Adrenal gland (tissue), 12 donors: ENCODE data around the gene SP7. TPM values are rescaled to one million over a fixed set of nuclear protein-coding genes. Genes with fewer than 3 reads are reported as not detected.
A peak's percentile ranks its signal among the peaks of the same experiment; 100 is the strongest.

ENCODE experiments used
- DNase-seq, 7 donors: peaks; one replicate each; pipeline ENCODE4 v3.0.0-alpha.2; 2019 to 2020
- H3K27ac ChIP-seq, 5 donors: fragments of 200-600 bp; sonication (generic) in 4 of 5; 1 replicate in 3 of 5; 2 replicates in 2 of 5; pipeline versions ENCODE4 v1.5.1 to v1.8.0; 2016 to 2020; ENCODE audit warnings: mild to moderate bottlenecking in 1 of 5
- H3K27me3 ChIP-seq: fragments of 200-600 bp; 2 replicates; pipeline ENCODE4 v1.8.0; 2021
- H3K36me3 ChIP-seq, 2 donors: fragments of 200-600 bp; replicated peaks in 1 of 2; 1 replicate in 1 of 2; 2 replicates in 1 of 2; pipeline versions ENCODE4 v1.5.1 to v1.8.0; 2018 to 2022
- H3K4me1 ChIP-seq, 2 donors: fragments of 200-600 bp; replicated peaks in 1 of 2; 1 replicate in 1 of 2; 2 replicates in 1 of 2; pipeline versions ENCODE4 v1.5.1 to v1.8.0; 2018 to 2021
- H3K4me3 ChIP-seq, 4 donors: fragments of 200-600 bp; sonication (generic) in 3 of 4; one replicate each; pipeline ENCODE4 v1.5.1; 2016 to 2018
- H3K9me3 ChIP-seq, 3 donors: fragments of 200-600 bp; sonication (generic) in 1 of 3; replicated peaks in 1 of 3; 1 replicate in 2 of 3; 2 replicates in 1 of 3; pipeline versions ENCODE4 v1.5.1 to v1.8.0; 2016 to 2021
- POLR2A ChIP-seq, 2 donors: fragments of 450-650 bp; IDR thresholded peaks; one replicate each; pipeline ENCODE4 v1.6.1; 2017; ENCODE audit warnings: antibody characterized with exemption in 2 of 2, mild to moderate bottlenecking in 2 of 2, moderate library complexity in 1 of 2
- WGBS, 4 donors: extraction: QIAGEN DNeasy Blood & Tissue Kit in 2 of 4; methylation state at CpG; one replicate each; pipeline versions ENCODE4 v1.1.5 to v1.1.7; 2013 to 2017; 5-methylcytosine and 5-hydroxymethylcytosine counted together
- intact Hi-C, 2 donors: fragments of 100-400 bp; cut with DNase I; formaldehyde crosslinking; loops; one replicate each; pipeline versions ENCODE4 v1.14.1 to v1.15.0; 2022 to 2023
- polyA plus RNA-seq, 3 donors: library from polyadenylated mRNA; stranded (reverse); fragments of 200-250 nt in 2 of 3; fragments of 350-450 nt in 1 of 3; fragmentation: Illumina TruSeq in 1 of 3; extraction: RNeasy Lipid Tissue Mini Kit (QIAGEN cat#74804) in 1 of 3; gene quantifications; one replicate each; pipeline ENCODE4 v1.2.3, GENCODE V29; 2013 to 2014
- total RNA-seq, 9 donors: library from RNA; depleted of rRNA in 4 of 9; stranded (reverse); fragments of >200 nt in 4 of 9; fragments of 120-200 nt in 1 of 9; fragmentation: NEBNext Ultra II Directional in 1 of 9; extraction: Animal tissue kit (Norgen Biotek cat#: 25700) in 1 of 9; gene quantifications; one replicate each; pipeline versions ENCODE4 v1.1.0 to v1.2.4, GENCODE V29; 2013 to 2023
- TF ChIP-seq, protein P1 (sequence below), 6 experiments: fragments of 450-650 bp in 4 of 6; fragments of 200-600 bp in 2 of 6; sonication (generic) in 1 of 6; IDR thresholded peaks; 1 replicate in 5 of 6; 2 replicates in 1 of 6; pipeline versions ENCODE4 v1.5.1 to v1.8.0; 2016 to 2021; ENCODE audit warnings: antibody characterized with exemption in 6 of 6, mild to moderate bottlenecking in 2 of 6, moderate library complexity in 1 of 6
- donor health status: healthy with polysubstance abuse.
- donor health status: Bipolar disorder and iron deficiency.
- donor health status: DM: yes; HTN: yes; CAD: no.
- donor health status: DM: no; HTN: no; CAD: no.
- donor health status: DM: no; HTN: no; CAD: no.
- donor health status: DM: yes; HTN: yes; CAD: no.

SP7 gene
- total and polyA plus RNA-seq, 12 donors = 0.03 TPM; not detected in 11

DNA sequence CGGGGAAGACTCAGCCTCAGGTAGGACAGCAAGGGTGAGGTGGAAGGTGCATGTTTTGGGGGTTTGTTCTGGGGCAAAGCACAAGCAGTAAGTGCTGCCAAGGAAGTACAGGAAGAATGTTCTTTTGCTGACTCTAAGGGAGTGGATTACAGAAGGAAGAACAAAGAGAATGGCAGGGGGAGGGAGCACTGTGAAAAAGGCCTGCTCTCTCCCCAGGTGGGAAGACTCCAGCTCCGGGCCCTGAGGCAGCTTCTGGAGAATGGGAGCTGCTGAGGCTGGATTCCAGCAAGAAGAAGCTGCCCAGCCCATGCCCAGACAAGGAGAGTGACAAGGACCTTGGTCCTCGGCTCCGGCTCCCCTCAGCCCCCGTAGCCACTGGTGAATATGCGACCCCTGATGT, 47.8 kb downstream of the SP7 start:
- 81 to 95% (median 90%) methylated on average over 6 of the region's 6 CpGs for WGBS, 4 donors
- no peak for TF ChIP-seq POLR2A (IDR thresholded peaks at IDR 0.05)
- TF ChIP-seq, protein P1, sequence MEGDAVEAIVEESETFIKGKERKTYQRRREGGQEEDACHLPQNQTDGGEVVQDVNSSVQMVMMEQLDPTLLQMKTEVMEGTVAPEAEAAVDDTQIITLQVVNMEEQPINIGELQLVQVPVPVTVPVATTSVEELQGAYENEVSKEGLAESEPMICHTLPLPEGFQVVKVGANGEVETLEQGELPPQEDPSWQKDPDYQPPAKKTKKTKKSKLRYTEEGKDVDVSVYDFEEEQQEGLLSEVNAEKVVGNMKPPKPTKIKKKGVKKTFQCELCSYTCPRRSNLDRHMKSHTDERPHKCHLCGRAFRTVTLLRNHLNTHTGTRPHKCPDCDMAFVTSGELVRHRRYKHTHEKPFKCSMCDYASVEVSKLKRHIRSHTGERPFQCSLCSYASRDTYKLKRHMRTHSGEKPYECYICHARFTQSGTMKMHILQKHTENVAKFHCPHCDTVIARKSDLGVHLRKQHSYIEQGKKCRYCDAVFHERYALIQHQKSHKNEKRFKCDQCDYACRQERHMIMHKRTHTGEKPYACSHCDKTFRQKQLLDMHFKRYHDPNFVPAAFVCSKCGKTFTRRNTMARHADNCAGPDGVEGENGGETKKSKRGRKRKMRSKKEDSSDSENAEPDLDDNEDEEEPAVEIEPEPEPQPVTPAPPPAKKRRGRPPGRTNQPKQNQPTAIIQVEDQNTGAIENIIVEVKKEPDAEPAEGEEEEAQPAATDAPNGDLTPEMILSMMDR (IDR thresholded peaks at IDR 0.05) = no peak
- Histone ChIP-seq H3K4me1 (no peaks in the 10 kb centered on the region), H3K36me3 (no peaks in the 10 kb centered on the region), H3K27ac (no peak overlapping the region), H3K4me3 (no peak overlapping the region), H3K27me3 (no peaks in the 10 kb centered on the region), H3K9me3 (no peaks in the 10 kb centered on the region)
- no peak for DNase-seq
- intact Hi-C loops = loop anchor here (5.0 to 10.0 kb wide), 2 partner anchors 74 to 76 kb away; no protein-coding TSS in a partner anchor

DNA sequence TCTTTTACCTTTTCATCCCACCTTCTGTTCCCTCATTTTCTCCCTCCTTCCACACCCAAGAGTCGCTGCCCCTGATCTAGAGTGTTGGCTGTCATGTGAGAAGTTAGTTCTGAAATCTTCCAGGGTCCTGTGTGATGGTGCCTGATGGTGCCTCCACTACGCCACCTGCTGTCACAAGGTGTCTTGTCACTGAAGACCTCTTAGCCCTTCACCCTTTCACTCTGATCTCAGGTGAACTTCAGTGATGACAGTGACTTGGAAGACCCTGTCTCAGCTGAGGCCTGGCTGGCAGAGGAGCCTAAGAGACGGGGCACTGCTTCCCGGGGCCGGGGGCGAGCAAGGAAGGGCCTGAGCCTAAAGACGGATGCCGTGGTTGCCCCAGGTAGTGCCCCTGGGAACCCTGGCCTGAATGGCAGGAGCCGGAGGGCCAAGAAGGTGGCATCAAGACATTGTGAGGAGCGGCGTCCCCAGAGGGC, 48.4 kb downstream of the SP7 start:
- Histone ChIP-seq H3K9me3 (no peaks in the 10 kb centered on the region), H3K4me1 (no peaks in the 10 kb centered on the region), H3K27me3 (no peaks in the 10 kb centered on the region), H3K27ac (no peak overlapping the region), H3K36me3 (no peaks in the 10 kb centered on the region), H3K4me3 (no peak overlapping the region)
- 78 to 83% (median 80%) methylated on average over 5 to 11 of the region's 11 CpGs for WGBS, 4 donors
- TF ChIP-seq, protein P1 (IDR thresholded peaks at IDR 0.05) = peak; percentile 51 to 83 (median 74)
- no peak for TF ChIP-seq POLR2A (IDR thresholded peaks at IDR 0.05)
- intact Hi-C loops = loop anchor here (5.0 to 10.0 kb wide), 2 partner anchors 73 to 75 kb away; no protein-coding TSS in a partner anchor
- DNase-seq = peak; percentile 64 to 88 (median 72)

DNA sequence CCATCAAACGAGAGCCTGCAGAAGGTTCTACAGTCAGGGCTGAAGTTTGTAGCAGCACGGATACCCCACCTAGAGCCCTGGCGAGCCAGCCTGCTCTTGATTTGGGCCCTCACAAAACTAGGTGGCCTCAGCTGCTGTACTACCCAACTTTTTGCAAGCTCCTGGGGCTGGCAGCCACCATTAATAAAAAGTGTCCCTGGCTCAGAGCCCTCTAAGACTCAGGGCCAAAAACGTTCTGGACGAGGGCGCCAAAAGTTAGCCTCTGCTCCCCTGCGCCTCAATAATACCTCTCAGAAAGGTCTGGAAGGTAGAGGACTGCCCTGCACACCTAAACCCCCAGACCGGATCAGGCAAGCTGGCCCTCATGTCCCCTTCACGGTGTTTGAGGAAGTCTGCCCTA, 49.7 kb downstream of the SP7 start:
- intact Hi-C loops = loop anchor here (5.0 to 10.0 kb wide), 2 partner anchors 72 to 74 kb away; no protein-coding TSS in a partner anchor

DNA sequence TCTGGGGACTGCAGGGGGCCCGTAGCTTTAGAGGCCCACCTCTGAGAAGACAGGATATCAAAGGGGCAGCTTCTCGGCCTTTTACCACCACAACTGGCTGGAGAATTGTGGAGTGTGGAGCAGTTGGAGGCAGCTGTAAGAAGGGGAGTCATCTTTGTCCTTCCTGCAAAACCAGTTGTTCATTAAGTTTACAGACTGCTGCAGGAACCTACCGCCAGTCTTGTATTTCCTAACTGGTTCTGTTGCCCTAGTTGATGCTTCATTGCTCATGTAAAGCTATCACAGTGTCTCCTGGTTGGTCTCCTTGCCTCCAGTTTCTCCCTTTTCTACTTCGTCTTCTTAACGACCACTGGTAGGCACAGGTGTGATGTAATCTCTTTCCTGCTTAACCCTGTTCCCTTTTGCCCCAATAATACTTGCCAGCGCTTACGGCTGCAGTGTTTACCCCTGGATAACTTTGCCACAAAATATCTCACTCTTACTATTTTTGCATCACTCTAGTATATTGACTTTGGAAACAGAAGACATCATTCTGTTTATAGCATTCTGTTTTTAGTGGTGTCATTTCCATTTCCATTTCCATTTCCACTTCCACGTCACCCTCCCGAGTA, 56.2 kb downstream of the SP7 start:
- intact Hi-C loops = loop anchor here in 1 of 2 donors (10.0 kb wide), 1 partner anchor 65 kb away; no protein-coding TSS in a partner anchor
- DNase-seq = no peak
- no peak overlapping the region for H3K27ac ChIP-seq
- H3K9me3 ChIP-seq = no peaks in the 10 kb centered on the region
- H3K27me3 ChIP-seq = no peaks in the 10 kb centered on the region
- TF ChIP-seq POLR2A (IDR thresholded peaks at IDR 0.05) = no peak
- TF ChIP-seq, protein P1 (IDR thresholded peaks at IDR 0.05) = no peak
- 91 to 97% (median 93%) methylated on average over 7 to 9 of the region's 9 CpGs for WGBS, 4 donors
- no peak overlapping the region for H3K4me3 ChIP-seq
- no peaks in the 10 kb centered on the region for H3K4me1 ChIP-seq
- H3K36me3 ChIP-seq = no peaks in the 10 kb centered on the region

More for the DNA sequence above, 49.7 kb downstream of the SP7 start:
- Histone ChIP-seq H3K4me1 (no peaks in the 10 kb centered on the region), H3K27me3 (no peaks in the 10 kb centered on the region), H3K4me3 (no peak overlapping the region), H3K27ac (no peak overlapping the region), H3K9me3 (no peaks in the 10 kb centered on the region), H3K36me3 (no peaks in the 10 kb centered on the region)
- TF ChIP-seq POLR2A (IDR thresholded peaks at IDR 0.05) = no peak
- TF ChIP-seq, protein P1 (IDR thresholded peaks at IDR 0.05) = no peak
- WGBS, 4 donors = 86 to 95% (median 91%) methylated on average over 6 to 9 of the region's 9 CpGs
- no peak for DNase-seq
